Medulla oblongata (tissue), 1 donor: ENCODE measurements around the gene KATNB1.

Experiments used
- DNase-seq: peaks from one replicate; pipeline ENCODE4 v3.0.0-alpha.2; 2015; ENCODE audit errors: extremely low spot score

KATNB1 gene, protein sequence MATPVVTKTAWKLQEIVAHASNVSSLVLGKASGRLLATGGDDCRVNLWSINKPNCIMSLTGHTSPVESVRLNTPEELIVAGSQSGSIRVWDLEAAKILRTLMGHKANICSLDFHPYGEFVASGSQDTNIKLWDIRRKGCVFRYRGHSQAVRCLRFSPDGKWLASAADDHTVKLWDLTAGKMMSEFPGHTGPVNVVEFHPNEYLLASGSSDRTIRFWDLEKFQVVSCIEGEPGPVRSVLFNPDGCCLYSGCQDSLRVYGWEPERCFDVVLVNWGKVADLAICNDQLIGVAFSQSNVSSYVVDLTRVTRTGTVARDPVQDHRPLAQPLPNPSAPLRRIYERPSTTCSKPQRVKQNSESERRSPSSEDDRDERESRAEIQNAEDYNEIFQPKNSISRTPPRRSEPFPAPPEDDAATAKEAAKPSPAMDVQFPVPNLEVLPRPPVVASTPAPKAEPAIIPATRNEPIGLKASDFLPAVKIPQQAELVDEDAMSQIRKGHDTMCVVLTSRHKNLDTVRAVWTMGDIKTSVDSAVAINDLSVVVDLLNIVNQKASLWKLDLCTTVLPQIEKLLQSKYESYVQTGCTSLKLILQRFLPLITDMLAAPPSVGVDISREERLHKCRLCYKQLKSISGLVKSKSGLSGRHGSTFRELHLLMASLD

DNA sequence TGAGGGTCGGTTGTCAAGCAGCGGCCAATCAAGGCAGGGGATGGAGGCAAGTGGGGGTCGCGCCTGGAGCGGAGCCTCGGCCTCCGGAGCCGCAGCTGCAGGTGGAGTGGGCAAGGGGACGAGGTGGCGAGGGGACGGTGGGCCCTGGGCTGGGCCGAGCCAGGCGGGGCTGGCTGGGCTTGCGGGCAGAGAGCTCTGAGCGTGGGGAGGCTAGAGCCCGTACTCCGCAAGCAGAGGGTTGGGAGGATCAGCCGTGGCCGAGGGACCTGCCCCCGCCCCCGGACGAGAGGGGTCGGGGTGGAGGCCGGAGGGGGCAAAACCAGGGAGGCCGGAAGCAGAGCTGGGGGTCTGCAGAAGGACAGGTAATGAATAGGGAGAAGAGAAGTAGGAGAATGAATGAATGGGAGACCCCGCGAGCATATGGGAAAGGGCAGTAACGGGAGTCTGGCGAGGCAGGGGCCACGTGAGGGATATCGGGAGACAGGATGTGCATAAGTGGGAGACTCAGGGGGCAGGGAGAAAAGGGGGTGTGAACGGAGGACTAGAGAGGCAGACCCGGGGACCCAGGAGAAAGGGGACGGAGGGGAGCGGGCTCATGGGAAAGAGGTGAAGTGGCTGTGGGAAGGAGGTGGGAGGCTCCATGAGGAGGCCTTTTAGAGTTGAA lies at the start of gene KATNB1:
TSS of gene KATNB1 (plus strand) at position 16 of the 664 bp plus-strand sequence. CDS start 1,474 bp downstream, outside the sequence.
- peak; percentile 24 for DNase-seq

GRCh38 chr16:57686577-57686976 lies 49.0 kb upstream of the KATNB1 start:
- no peak for DNase-seq

GRCh38 chr16:57687363-57687929 lies 48.1 kb upstream of the KATNB1 start:
- DNase-seq, result no peak

GRCh38 chr16:57688487-57688986 lies 47.0 kb upstream of the KATNB1 start:
- DNase-seq, result no peak

DNA sequence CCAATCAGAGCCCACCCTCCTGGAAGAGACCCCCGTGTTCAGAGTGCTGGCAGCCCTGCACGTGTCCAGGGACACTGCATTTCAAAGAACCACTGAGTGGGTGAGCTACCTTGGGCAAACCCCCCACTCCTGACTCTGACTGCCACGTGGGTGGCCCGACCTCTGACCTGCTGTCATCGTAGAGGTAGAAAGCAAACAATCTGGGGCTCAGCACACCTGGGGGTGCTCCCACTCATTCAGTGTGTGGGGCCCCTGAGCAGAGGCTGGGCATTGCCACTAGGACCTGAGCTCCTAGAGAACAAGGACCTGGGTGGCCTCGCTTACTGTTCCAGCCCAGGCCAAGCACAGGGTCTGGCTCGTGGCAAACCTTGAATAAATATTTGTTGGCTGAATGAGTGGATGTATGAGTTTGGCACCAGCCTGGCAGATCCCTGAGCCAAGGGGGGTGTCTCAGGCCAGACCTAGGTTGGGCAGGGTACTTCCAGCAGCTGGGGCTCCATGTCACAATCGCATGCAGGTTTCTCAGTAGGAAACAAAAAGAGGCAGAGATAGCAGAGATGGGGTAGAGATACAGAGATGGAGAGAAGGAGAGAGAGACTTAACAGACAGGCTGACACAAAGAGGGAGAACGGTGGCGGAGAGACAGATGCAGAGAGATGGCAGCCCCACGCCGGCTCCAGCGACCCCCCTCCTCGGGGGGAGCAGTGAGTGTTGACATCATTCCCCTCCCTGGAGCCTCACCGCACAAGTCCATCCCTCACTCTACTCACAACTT lies 46.4 kb upstream of the KATNB1 start:
- DNase-seq, result no peak

- DNase-seq, result no peak
These were observed 45.6 kb upstream of the KATNB1 start for GRCh38 chr16:57689762-57690558.

DNA sequence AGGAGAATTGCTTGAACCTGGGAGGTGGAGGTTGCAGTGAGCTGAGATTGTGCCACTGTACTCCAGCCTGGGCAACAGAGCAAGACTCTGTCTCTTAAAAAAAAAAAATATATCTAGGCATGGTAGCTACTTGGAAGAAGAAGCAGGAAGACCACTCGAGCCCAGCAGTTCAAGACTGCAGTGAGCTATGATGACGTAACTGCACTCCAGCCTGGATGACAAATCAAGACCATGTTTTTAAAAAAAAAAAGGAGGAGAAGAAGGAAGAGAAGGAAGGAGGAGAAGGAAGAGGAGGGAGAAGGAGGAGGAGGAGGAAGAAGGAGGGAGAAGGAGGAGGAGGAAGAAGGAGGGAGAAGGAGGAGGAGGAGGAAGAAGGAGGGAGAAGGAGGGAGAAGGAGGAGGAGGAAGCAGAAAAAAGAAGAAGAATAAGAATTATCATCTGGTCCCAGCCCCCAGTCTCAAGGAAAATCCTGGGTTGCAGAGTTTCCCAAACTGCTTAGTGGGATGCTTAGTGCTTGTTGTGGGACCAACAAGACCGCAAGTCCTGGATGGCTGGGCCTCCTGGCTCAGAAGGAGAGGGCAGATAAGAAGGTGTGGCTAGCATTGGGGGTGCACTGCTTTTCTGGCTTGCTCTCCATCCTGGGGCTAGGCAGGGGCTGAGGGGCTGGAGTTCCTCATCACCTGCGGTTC lies 44.6 kb upstream of the KATNB1 start:
- no peak for DNase-seq

GRCh38 chr16:57692636-57693035 lies 42.9 kb upstream of the KATNB1 start:
- DNase-seq, result no peak

DNA sequence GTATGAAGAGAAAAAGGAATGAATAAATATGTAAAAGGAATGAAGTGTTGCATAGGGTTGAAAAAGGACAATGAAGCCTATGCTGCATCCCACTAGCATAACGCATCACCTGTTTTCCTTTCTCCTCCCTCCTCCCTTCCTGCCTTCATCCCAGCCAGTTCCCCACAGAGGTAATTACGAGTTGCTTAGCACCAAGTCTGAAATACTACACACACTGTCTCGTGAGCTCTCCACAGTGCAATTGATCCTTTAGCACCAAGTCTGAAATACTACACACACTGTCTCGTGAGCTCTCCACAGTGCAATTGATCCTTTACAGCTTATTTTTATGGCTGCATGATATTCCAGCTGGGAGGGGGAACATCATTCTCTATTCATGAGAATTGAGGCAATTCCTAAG lies 42.0 kb upstream of the KATNB1 start:
- no peak for DNase-seq

GRCh38 chr16:57694231-57694724 lies 41.3 kb upstream of the KATNB1 start:
- DNase-seq, result no peak

DNA sequence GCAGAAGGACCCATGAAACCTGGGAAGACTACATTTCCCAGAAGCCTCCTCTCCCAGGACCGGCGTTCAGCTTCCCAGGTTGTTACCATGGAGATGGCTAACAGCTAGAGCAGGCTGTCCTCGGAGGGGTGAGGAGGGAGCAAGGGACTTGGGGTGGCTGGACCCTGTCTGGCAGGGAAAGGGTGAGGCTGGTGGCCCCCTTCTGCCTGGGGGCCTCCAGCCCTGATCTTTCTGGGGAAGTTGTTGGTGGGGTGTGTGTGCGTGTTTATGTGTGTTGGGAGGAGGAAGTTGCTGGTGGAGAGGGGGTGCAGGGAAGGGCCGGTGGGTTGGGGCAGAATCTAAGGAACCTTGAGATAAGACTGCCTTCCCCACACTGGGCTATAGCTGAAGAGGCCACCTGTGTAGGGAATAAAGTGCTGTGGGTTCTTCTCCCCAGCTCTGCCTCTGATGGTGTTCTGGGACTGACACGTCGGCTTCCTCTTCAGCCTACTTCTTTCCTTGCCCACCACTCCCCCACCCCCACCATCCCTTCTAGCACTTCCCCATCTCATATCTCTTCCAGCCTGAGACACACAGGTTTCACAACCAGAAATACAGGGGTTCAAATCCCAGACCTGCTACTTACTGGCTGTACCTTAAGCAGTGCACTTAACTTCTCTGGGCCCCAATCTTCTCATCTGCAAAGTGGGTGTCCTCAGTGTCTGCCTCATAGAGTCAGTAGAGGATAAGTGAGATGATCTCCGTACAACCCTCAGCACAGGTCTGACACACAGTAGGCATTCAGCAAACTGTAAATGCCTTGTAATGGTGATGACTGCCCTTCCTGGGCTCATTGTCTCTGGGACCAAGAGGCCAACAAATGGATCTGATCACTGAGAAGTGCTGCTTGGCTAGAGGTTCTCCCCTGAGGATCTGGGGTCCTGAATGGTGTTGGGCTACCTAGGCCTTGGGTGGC lies 40.6 kb upstream of the KATNB1 start, which contains the start of gene DRC7:
TSS of gene DRC7 (plus strand) at position 82 of the 955 bp plus-strand sequence. CDS start 3,144 bp downstream, outside the sequence.
- peak; percentile 81 for DNase-seq

DNA sequence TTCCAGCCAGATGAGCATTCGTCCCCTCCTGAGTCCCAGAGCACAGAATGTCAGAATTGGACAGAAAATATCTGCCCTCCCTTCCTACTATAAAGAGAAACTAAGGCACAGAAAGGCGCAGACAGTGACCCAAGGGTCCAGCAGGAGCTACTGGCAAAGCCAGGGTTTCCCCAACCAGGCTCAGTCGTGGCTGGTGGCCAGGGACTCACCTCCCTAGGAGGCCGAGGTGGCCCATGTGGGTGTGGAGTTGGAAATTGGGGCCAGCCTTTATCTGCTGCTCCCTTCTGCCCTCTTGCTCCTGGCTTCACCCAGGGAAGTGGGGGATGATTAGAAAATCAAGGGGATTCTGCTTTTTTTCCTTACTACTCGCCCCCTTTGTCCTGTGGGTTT lies 39.9 kb upstream of the KATNB1 start:
- no peak for DNase-seq

DNA sequence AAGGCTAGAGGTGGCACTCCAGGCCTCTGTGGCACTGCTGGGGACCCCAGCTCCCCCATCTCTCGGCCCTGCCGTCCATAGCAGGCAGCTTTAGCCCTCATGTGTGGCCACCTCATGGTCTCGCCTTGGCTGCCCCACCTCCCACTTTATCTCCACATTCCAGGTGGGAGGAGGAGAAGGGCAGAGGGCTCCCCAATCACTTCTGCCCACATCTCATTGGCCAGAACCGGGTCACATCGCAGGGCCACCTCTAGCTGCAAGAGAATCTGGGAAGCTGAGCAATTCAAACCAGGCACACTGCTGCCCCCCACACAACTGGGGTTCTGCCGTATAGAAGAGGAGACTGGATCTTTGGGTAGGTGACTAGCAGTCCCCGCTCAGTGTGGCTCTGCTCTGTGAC lies 39.3 kb upstream of the KATNB1 start:
- DNase-seq, result no peak

DNA sequence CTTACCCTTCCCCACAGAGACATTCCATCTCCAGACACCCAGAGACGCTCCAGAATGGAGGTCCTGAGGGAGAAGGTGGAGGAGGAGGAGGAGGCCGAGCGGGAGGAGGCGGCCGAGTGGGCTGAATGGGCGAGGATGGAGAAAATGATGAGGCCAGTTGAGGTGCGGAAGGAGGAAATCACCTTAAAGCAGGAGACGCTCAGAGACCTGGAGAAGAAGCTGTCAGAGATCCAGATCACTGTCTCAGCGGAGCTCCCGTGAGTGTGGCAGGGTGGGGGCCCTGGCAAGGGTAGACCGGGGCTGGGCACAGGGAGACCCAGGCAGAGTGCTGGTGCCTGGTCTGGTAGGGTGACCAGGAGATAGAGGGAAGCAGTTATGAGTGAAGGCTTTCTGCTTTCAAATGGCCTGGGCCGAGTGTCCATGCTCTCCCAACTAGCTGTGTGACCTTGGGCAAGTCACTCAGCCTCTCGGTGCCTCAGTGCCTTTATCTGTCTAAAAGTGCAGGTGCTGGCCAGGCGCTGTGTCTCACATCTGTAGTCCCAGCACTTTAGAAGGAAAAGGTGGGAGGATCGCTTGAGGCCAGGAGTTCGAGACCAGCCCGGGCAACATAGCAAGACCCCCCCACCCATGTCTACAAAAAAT lies 37.6 kb upstream of the KATNB1 start:
- no peak for DNase-seq

- no peak for DNase-seq
These were observed 36.7 kb upstream of the KATNB1 start for GRCh38 chr16:57698812-57699405.

GRCh38 chr16:57699481-57699880 lies 36.1 kb upstream of the KATNB1 start:
- DNase-seq, result no peak

DNA sequence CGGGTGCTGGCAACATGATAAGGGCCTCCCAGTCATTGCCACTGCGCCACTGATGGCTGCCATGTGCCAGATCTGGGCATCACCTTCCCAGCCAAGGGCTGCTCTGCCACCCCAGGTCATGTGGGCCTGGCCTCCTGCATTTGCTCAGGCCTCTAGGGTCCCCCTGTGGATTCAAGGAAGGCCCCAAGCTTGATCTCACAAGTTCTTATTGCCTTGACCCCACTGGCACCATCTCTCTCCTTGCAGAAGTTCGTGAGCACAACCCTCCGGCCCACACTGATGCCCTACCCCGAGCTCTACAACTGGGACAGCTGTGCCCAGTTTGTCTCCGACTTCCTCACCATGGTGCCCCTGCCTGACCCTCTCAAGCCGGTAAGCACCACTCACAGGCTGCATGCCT lies 35.7 kb upstream of the KATNB1 start:
- DNase-seq, result no peak
